Spleen (tissue), 7 donors: Measurements from ENCODE around the gene CTXN3.

Source experiments
- CTCF ChIP-seq, 11 experiments: fragments of 200-600 bp in 7 of 11; fragments of 450-650 bp in 4 of 11; sonication (generic) in 4 of 11; IDR thresholded peaks in 8 of 11; conservative IDR thresholded peaks in 3 of 11; 1 replicate in 7 of 11; 2 replicates in 4 of 11; pipeline versions ENCODE4 v1.4.0 to v1.8.0; 2016 to 2021; ENCODE audit warnings: antibody characterized with exemption in 11 of 11, inconsistent platforms in 4 of 11, mild to moderate bottlenecking in 1 of 11
- POLR2A ChIP-seq, 3 donors: fragments of 450-650 bp; IDR thresholded peaks; one replicate each; pipeline ENCODE4 v1.5.1; 2017; ENCODE audit warnings: antibody characterized with exemption in 3 of 3, mild to moderate bottlenecking in 1 of 3
- donor health status: DM: no; HTN: no; CAD: no; lungs with moderate emphysema.
- donor health status: DM: no; HTN: no; CAD: no.
- donor health status: DM: no; HTN: no; CAD: no.

GRCh38 chr5:127602481-127602880, 46.4 kb upstream of the CTXN3 start:
- TF ChIP-seq CTCF (IDR thresholded peaks at IDR 0.05 in 8 of 11, conservative IDR thresholded peaks at IDR 0.05 in 3 of 11) (no peak), POLR2A (IDR thresholded peaks at IDR 0.05) (no peak)
